IPS DF 6.9 (cell line): Measurements from ENCODE around the gene MAD2L2.
"Not testable (repeated sequence)": the region's sequence is repeated elsewhere in the genome, so short reads cannot be mapped to it uniquely, and the experiment has no call there.

Source experiments
- DNase-seq: peaks from one replicate; pipeline ENCODE4 v3.0.0-alpha.2; 2013; ENCODE audit warnings: low read depth, low spot score
- H3K27ac ChIP-seq: one replicate; pipeline ENCODE4 v1.5.1; 2013; ENCODE audit warnings: low read length, control low read depth
- H3K27me3 ChIP-seq: 2 replicates; pipeline ENCODE4 v1.6.1; 2013; ENCODE audit warnings: mild to moderate bottlenecking, low read length; ENCODE audit not compliant: control insufficient read depth, insufficient read depth
- H3K36me3 ChIP-seq: 2 replicates; pipeline ENCODE4 v1.6.1; 2013; ENCODE audit warnings: low read length; ENCODE audit not compliant: control insufficient read depth, insufficient read depth
- H3K4me1 ChIP-seq: 2 replicates; pipeline ENCODE4 v1.6.1; 2013; ENCODE audit warnings: low read length; ENCODE audit not compliant: control insufficient read depth, insufficient read depth
- H3K4me3 ChIP-seq: 2 replicates; pipeline ENCODE4 v1.5.1; 2013; ENCODE audit warnings: mild to moderate bottlenecking, low read length
- H3K9me3 ChIP-seq: 2 replicates; pipeline ENCODE4 v1.6.1; 2013; ENCODE audit warnings: low read length, inconsistent platforms; ENCODE audit not compliant: control insufficient read depth, insufficient read depth
- WGBS: extraction: QIAGEN DNeasy Blood & Tissue Kit; methylation state at CpG from one replicate; pipeline ENCODE4 v1.1.7; 2013; ENCODE audit warnings: mixed read lengths, missing lambda C conversion rate; ENCODE audit not compliant: insufficient read length, insufficient coverage; 5-methylcytosine and 5-hydroxymethylcytosine counted together

Gene MAD2L2

GRCh38 chr1:11646317-11646716 is 34.6 kb downstream of the MAD2L2 start:
- H3K4me3 ChIP-seq, result no peak overlapping the region
- WGBS, result no CpG with 5 or more reads among the region's 9 CpGs
- no peak for DNase-seq
- H3K27me3 ChIP-seq, result no peaks in the 10 kb centered on the region
- no peaks in the 10 kb centered on the region for H3K36me3 ChIP-seq
- no peak overlapping the region for H3K27ac ChIP-seq
- peaks cover 4% of the 10 kb centered on the region; the same call in 1 of the 2 replicates for H3K4me1 ChIP-seq
- no peaks in the 10 kb centered on the region for H3K9me3 ChIP-seq

GRCh38 chr1:11645670-11646265 is 35.2 kb downstream of the MAD2L2 start:
- no peak for DNase-seq
- Histone ChIP-seq H3K4me1 (peaks cover 4% of the 10 kb centered on the region; the same call in 1 of the 2 replicates), H3K27ac (no peak overlapping the region), H3K36me3 (no peaks in the 10 kb centered on the region), H3K4me3 (no peak overlapping the region), H3K27me3 (no peaks in the 10 kb centered on the region), H3K9me3 (no peaks in the 10 kb centered on the region)
- WGBS, result no CpG with 5 or more reads among the region's 8 CpGs

- Histone ChIP-seq H3K27ac (no peak overlapping the region), H3K4me3 (no peak overlapping the region), H3K4me1 (peaks cover 1% of the 10 kb centered on the region; the same call in 1 of the 2 replicates), H3K9me3 (no peaks in the 10 kb centered on the region), H3K27me3 (no peaks in the 10 kb centered on the region), H3K36me3 (no peaks in the 10 kb centered on the region)
- WGBS, result no CpG with 5 or more reads among the region's 5 CpGs
- DNase-seq, result no peak
These were observed 35.7 kb downstream of the MAD2L2 start for GRCh38 chr1:11645270-11645669.

GRCh38 chr1:11643782-11644181 is 37.2 kb downstream of the MAD2L2 start:
- no peak for DNase-seq
- no CpG with 5 or more reads among the region's 5 CpGs for WGBS
- Histone ChIP-seq H3K4me1 (no peaks in the 10 kb centered on the region), H3K27ac (no peak overlapping the region), H3K27me3 (no peaks in the 10 kb centered on the region), H3K36me3 (no peaks in the 10 kb centered on the region), H3K4me3 (no peak overlapping the region), H3K9me3 (no peaks in the 10 kb centered on the region)

- not testable (repeated sequence) for H3K4me1 ChIP-seq, H3K36me3 ChIP-seq, H3K27me3 ChIP-seq, H3K27ac ChIP-seq, H3K4me3 ChIP-seq, H3K9me3 ChIP-seq, DNase-seq
- no CpG with 5 or more reads among the region's 18 CpGs for WGBS
These were observed 38.4 kb downstream of the MAD2L2 start for GRCh38 chr1:11642418-11643017.

- WGBS, result no CpG with 5 or more reads among the region's 5 CpGs
- Histone ChIP-seq H3K4me3 (no peak overlapping the region), H3K27me3 (no peaks in the 10 kb centered on the region), H3K9me3 (no peaks in the 10 kb centered on the region), H3K36me3 (no peaks in the 10 kb centered on the region), H3K4me1 (no peaks in the 10 kb centered on the region), H3K27ac (no peak overlapping the region)
- DNase-seq, result no peak
These were observed 39.1 kb downstream of the MAD2L2 start for GRCh38 chr1:11641776-11642305.

- H3K27me3 ChIP-seq, result no peaks in the 10 kb centered on the region
- DNase-seq, result no peak
- WGBS, result no CpG with 5 or more reads among the region's 6 CpGs
- no peaks in the 10 kb centered on the region for H3K4me1 ChIP-seq
- no peak overlapping the region for H3K4me3 ChIP-seq
- no peak overlapping the region for H3K27ac ChIP-seq
- H3K9me3 ChIP-seq, result no peaks in the 10 kb centered on the region
- no peaks in the 10 kb centered on the region for H3K36me3 ChIP-seq
These were observed 40.0 kb downstream of the MAD2L2 start for GRCh38 chr1:11640944-11641343.

GRCh38 chr1:11640101-11640500 is 40.8 kb downstream of the MAD2L2 start:
- WGBS, result no CpG with 5 or more reads among the region's 7 CpGs
- H3K9me3 ChIP-seq, result no peaks in the 10 kb centered on the region
- no peaks in the 10 kb centered on the region for H3K4me1 ChIP-seq
- H3K27me3 ChIP-seq, result no peaks in the 10 kb centered on the region
- no peak overlapping the region for H3K4me3 ChIP-seq
- H3K27ac ChIP-seq, result no peak overlapping the region
- DNase-seq, result no peak
- H3K36me3 ChIP-seq, result no peaks in the 10 kb centered on the region

- H3K36me3 ChIP-seq, result no peaks in the 10 kb centered on the region
- no peaks in the 10 kb centered on the region for H3K4me1 ChIP-seq
- no CpG with 5 or more reads among the region's 4 CpGs for WGBS
- no peak overlapping the region for H3K4me3 ChIP-seq
- no peak for DNase-seq
- no peaks in the 10 kb centered on the region for H3K27me3 ChIP-seq
- H3K9me3 ChIP-seq, result no peaks in the 10 kb centered on the region
- no peak overlapping the region for H3K27ac ChIP-seq
These were observed 41.6 kb downstream of the MAD2L2 start for GRCh38 chr1:11639372-11639771.

GRCh38 chr1:11638121-11638520 is 42.8 kb downstream of the MAD2L2 start:
- H3K4me3 ChIP-seq, result no peak overlapping the region
- H3K9me3 ChIP-seq, result no peaks in the 10 kb centered on the region
- WGBS, result no CpG with 5 or more reads among the region's 5 CpGs
- no peaks in the 10 kb centered on the region for H3K36me3 ChIP-seq
- H3K27me3 ChIP-seq, result no peaks in the 10 kb centered on the region
- H3K4me1 ChIP-seq, result no peaks in the 10 kb centered on the region
- H3K27ac ChIP-seq, result no peak overlapping the region
- no peak for DNase-seq
